DND-41 (cell line): Measurements from ENCODE around the gene FANK1.

Experiments
- CTCF ChIP-seq: IDR thresholded peaks from 2 replicates; pipeline ENCODE4 v1.5.1; 2012; ENCODE audit warnings: borderline replicate concordance, low read length, moderate library complexity, mild to moderate bottlenecking; ENCODE audit not compliant: poor library complexity, severe bottlenecking; ENCODE audit errors: extremely low read depth
- EZH2 ChIP-seq: IDR thresholded peaks from 3 replicates; pipeline ENCODE4 v1.6.1; 2012; ENCODE audit warnings: borderline replicate concordance, low read depth, mild to moderate bottlenecking, moderate library complexity, low read length, inconsistent platforms; ENCODE audit not compliant: severe bottlenecking

GRCh38 chr10:125962200-125962599 is 65.8 kb downstream of the FANK1 start:
- TF ChIP-seq CTCF (no peak), EZH2 (no peak)
